BE2C (cell line): ENCODE results near the gene INHBE. TPM values are rescaled to one million over a fixed set of nuclear protein-coding genes. Genes with fewer than 3 reads are reported as not detected.
"Not testable (repeated sequence)": the region's sequence is repeated elsewhere in the genome, so short reads cannot be mapped to it uniquely, and the experiment has no call there.

Source experiments
- DNase-seq: peaks from one replicate; pipeline ENCODE4 v3.0.0-alpha.2; 2020
- H3K27me3 ChIP-seq: fragments of 250-450 bp; sonication (Bioruptor Pico); 2 replicates; pipeline ENCODE4 v1.5.1; 2020; ENCODE audit warnings: mild to moderate bottlenecking
- H3K36me3 ChIP-seq: fragments of 250-450 bp; sonication (Bioruptor Pico); 2 replicates; pipeline ENCODE4 v1.5.1; 2020; ENCODE audit warnings: mild to moderate bottlenecking
- H3K4me1 ChIP-seq: fragments of 250-450 bp; sonication (Bioruptor Pico); 2 replicates; pipeline ENCODE4 v1.5.1; 2020
- H3K4me3 ChIP-seq: 2 replicates; pipeline ENCODE4 v1.5.1; 2011; ENCODE audit warnings: low read depth, low read length
- H3K9me3 ChIP-seq: fragments of 250-450 bp; sonication (Bioruptor Pico); 2 replicates; pipeline ENCODE4 v1.5.1; 2020
- CTCF ChIP-seq: IDR thresholded peaks from 2 replicates; pipeline ENCODE4 v1.5.1; 2012; ENCODE audit warnings: mild to moderate bottlenecking, low read depth, low read length
- polyA plus RNA-seq: library from polyadenylated mRNA; unstranded; fragments of >200 nt; gene quantifications from one replicate; pipeline ENCODE4 v1.2.1, GENCODE V29; 2012; ENCODE audit warnings: low read depth, missing spikeins; ENCODE audit not compliant: insufficient read length, insufficient read depth

The INHBE gene
- 12.7 TPM for polyA plus RNA-seq

- Histone ChIP-seq H3K36me3 (no peaks in the 10 kb centered on the region), H3K9me3 (no peaks in the 10 kb centered on the region), H3K27me3 (no peaks in the 10 kb centered on the region), H3K4me3 (peak within 1 kb of the TSS; percentile 44), H3K4me1 (peaks cover 6% of the 10 kb centered on the region)
- TF ChIP-seq CTCF: no peak
- no peak for DNase-seq
Observed at GRCh38 chr12:57454566-57455373, at the start of gene INHBE. INHBE (plus strand) TSS chr12:57455307; CDS start chr12:57455537, 230 bp downstream.

- DNase-seq: no peak
- Histone ChIP-seq H3K9me3 (no peaks in the 10 kb centered on the region), H3K4me1 (peaks cover 11% of the 10 kb centered on the region), H3K36me3 (no peaks in the 10 kb centered on the region; the same call in 1 of the 2 replicates), H3K4me3 (no peak overlapping the region), H3K27me3 (no peaks in the 10 kb centered on the region)
- TF ChIP-seq CTCF: no peak
Observed at GRCh38 chr12:57410534-57410933, 44.6 kb upstream of the INHBE start.

- H3K36me3 ChIP-seq, H3K9me3 ChIP-seq, H3K4me1 ChIP-seq, H3K4me3 ChIP-seq, DNase-seq, H3K27me3 ChIP-seq: not testable (repeated sequence)
Observed at GRCh38 chr12:57414160-57414559, 40.9 kb upstream of the INHBE start.

- no peaks in the 10 kb centered on the region; the same call in 1 of the 2 replicates for H3K4me1 ChIP-seq
- H3K36me3 ChIP-seq: no peaks in the 10 kb centered on the region
- H3K4me3 ChIP-seq: no peak overlapping the region
- no peak for DNase-seq
- H3K27me3 ChIP-seq: no peaks in the 10 kb centered on the region
- no peaks in the 10 kb centered on the region for H3K9me3 ChIP-seq
- TF ChIP-seq CTCF: no peak
Observed at GRCh38 chr12:57415088-57415487, 40.0 kb upstream of the INHBE start.

GRCh38 chr12:57416039-57416996, 38.8 kb upstream of the INHBE start:
- no peak overlapping the region for H3K4me3 ChIP-seq
- H3K4me1 ChIP-seq: no peaks in the 10 kb centered on the region; the same call in 1 of the 2 replicates
- no peaks in the 10 kb centered on the region for H3K27me3 ChIP-seq
- no peak for TF ChIP-seq CTCF
- H3K9me3 ChIP-seq: no peaks in the 10 kb centered on the region
- DNase-seq: no peak
- no peaks in the 10 kb centered on the region for H3K36me3 ChIP-seq

- Histone ChIP-seq H3K4me3 (no peak overlapping the region), H3K4me1 (no peaks in the 10 kb centered on the region; the same call in 1 of the 2 replicates), H3K27me3 (no peaks in the 10 kb centered on the region), H3K36me3 (no peaks in the 10 kb centered on the region), H3K9me3 (no peaks in the 10 kb centered on the region)
- TF ChIP-seq CTCF: no peak
- DNase-seq: no peak
Observed at GRCh38 chr12:57418255-57418654, 36.9 kb upstream of the INHBE start.
